COLO668 (cell line): Measurements from ENCODE around the gene CPLX1.
"Not testable (repeated sequence)": the region's sequence is repeated elsewhere in the genome, so short reads cannot be mapped to it uniquely, and the experiment has no call there.

Experiments used
- DNase-seq: peaks from one replicate; lab custom pipeline; 2025; ENCODE audit not compliant: unreplicated experiment; lab: John Stamatoyannopoulos, UW

CPLX1 gene

DNA sequence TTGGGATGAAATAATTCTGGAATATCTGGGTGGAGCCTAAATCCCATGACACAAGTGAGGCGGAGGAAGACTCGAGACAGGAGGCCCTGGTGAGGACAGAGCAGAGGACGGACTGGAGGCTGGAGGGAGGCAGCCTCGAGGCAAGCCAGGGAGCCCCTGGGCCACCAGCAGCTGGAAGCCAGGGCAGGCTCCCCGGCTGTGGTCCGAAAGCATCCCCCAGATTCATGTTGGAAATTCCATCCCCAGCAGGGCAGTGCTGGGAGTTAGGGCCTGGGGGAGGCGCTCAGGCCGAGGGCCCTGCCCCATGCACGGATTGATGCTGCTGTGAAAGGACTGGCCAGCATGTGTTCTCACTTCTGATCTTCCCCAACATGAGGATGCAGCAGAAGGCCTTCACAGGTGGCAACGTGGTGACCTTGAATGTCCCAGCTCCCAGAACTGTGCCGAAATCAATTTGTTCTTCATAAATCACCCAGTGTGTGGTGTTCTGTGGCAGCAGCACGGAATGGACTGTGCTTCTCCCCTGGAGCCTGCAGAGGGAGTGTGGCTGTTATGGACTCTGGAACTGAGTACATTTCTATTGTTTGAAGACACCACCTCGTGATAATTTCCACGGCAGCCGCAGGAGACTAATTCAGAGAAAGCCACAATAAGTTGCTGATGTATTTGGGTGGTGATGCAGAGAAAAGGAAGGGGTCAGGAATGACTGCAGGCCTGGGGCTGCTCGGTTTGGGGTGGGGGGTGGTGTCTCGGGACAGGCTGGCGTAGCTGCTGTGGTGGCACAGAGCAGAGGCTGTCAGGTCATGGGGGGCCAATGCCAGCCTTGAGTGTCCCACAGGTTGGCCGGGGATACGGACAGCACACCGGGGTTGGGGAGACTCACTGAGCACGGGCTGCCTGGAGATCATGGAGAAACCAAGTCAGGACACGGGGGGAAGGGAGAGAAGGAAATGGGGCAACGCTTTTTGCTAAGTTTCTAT, 63.4 kb downstream of the CPLX1 start:
- DNase-seq = no peak

- no peak for DNase-seq
Observed at GRCh38 chr4:761739-762138, 64.2 kb downstream of the CPLX1 start.

- DNase-seq = no peak
Observed at GRCh38 chr4:761086-761485, 64.8 kb downstream of the CPLX1 start.

DNA sequence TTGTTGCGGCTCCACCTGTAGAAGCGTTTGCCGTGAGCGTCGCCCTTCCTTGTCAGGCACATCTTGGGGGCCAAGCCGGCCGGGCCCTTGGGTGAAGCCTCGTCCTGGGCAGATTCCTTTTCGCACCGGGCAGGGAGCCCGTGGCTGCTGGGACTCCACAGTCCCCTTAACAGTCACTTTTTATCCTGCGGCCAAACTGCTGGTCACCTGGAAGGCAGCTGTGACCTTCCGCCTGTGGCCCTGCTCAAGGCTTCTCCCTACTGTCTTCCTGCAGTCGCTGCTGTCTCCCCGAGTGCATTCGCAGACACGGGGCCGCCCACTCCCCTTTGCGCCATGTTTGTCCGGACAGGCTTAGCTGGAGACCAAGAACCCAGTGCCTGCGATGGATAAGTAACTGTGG, 65.3 kb downstream of the CPLX1 start:
- no peak for DNase-seq

DNA sequence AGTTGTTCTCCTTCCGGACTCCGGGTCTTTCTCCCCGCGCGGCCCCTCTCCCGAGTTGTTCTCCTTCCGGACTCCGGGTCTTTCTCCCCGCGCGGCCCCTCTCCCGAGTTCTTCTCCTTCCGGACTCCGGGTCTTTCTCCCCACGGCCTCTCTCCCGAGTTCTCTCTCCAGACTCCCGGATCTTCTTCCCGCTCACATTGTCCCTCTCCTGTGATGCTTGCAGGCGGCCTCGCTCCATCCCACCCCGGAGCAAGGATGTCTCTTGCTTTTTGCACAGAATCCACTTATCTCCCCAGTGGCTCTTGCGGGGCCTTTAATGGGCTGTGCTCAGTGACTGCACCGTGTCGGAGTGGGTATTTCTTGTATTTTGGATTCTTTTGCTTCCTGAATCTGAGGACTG, 66.1 kb downstream of the CPLX1 start:
- not testable (repeated sequence) for DNase-seq

- no peak for DNase-seq
Observed at GRCh38 chr4:757111-757510, 68.8 kb downstream of the CPLX1 start.

GRCh38 chr4:754221-755120, 71.5 kb downstream of the CPLX1 start:
- no peak for DNase-seq

- not testable (repeated sequence) for DNase-seq
Observed at GRCh38 chr4:753186-753585, 72.7 kb downstream of the CPLX1 start.

GRCh38 chr4:752196-752861, 73.6 kb downstream of the CPLX1 start:
- DNase-seq = no peak

- DNase-seq = no peak
Observed at GRCh38 chr4:751676-752075, 74.3 kb downstream of the CPLX1 start.

GRCh38 chr4:749698-750666, 75.9 kb downstream of the CPLX1 start:
- DNase-seq = no peak

- DNase-seq = no peak
Observed at GRCh38 chr4:748461-748860, 77.5 kb downstream of the CPLX1 start.

- no peak for DNase-seq
Observed at GRCh38 chr4:747546-748170, 78.3 kb downstream of the CPLX1 start.

GRCh38 chr4:744212-744841, 81.6 kb downstream of the CPLX1 start:
- no peak for DNase-seq

DNA sequence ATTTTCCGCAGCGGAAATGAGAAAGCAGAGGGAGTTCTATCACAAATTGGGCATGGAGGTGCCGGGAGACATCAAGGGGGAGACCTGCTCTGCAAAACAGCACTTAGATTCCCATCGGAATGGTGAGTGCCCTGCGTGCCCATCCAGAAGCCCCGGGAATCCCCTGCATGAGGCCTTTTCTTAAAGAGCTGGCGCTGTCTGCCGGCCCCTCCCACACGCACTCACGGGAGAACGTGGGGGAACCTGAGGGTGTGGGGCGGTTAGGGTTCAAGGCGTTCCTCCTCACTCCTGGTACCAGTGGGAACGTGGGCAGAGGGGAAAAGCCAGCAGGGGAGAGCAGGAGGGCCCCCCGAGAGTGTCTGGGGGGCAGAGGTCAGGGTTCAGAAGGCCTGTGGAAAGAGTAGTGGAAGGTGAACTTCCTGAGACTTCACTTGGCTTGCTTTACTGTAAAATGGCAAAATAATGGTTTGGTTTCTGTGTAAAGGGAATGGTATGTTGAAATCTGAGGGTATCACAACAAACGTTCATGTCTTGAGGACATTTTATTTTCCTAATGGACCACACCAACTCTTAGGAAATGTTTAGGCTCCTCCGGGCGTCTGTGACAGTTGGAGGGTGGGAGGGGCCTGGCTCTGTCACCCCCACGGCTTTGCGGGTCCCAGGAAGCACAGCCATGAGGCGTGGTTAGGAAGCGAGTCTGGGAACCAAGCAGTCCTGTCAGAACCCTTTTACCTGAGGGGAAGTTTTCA, 82.3 kb downstream of the CPLX1 start:
- DNase-seq = no peak

DNA sequence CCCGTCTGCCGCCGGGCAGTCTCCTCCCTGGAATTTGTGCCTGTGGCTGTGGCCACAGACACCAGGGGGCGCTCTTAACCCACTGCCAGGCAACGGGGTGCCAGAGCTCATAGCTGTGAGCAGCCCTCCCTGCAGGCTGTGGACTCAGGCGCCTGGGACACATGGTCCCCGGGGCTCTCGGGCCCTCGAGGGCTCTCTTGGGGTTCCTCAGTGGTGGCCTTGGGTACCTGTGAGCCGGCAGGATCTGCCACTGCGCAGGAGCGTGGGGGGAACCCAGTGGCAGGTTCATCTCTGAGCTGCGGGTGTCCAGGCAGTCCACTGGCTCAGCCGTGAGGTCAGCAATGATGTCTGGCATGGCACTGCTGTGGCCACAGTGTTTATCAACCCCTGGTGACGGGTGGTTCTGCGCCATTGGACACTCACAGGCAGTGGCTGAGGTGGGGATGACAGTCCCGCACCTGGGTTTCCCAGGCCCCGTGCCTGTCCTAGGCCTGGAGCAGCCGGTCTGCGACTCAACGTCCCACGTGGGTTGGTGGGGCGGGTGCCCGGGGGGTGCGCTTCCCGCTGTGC, 83.1 kb downstream of the CPLX1 start:
- DNase-seq = peak; percentile 64

- DNase-seq = no peak
Observed at GRCh38 chr4:742096-742741, 83.7 kb downstream of the CPLX1 start.
